ENCODE measurements around the gene DYNC2I2.
A peak's percentile ranks its signal among the peaks of the same experiment; 100 is the strongest.
"Not testable (repeated sequence)": the region's sequence is repeated elsewhere in the genome, so short reads cannot be mapped to it uniquely, and the experiment has no call there.

Gene DYNC2I2

DNA sequence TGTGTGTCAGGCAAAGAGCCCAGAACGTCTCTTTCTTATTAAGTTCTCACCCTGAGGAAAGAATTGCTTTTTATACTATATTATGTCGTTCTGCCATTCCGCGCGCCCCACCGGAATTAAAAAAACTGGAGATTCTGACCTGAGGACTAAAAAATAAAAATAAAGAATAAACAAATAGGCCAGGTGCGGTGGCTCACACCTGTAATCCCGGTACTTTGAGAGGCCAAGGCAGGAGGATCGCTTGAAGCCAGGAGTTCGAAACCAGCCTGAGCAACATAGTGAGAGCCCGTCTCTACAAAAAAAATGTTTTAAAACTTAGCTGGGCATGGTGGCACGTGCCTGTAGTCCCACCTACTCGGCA is 677 bp upstream of the DYNC2I2 start:
- peak overlapping the region; percentile 62 for H2BK120ac ChIP-seq (ENCODE audit: low read depth, low read length)
- H3K9ac ChIP-seq (ENCODE audit: low read length) = peak overlapping the region; percentile 87
- H3K79me1 ChIP-seq (ENCODE audit: low read length) = peaks cover 2% of the 10 kb centered on the region
- H3K4me1 ChIP-seq (ENCODE audit: control insufficient read depth, low read depth, low read length) = no peaks in the 10 kb centered on the region
- DNase-seq = no peak
- H3K4me3 ChIP-seq (ENCODE audit: low read length) = no peak overlapping the region
- peak overlapping the region; percentile 99 for H3K56ac ChIP-seq (ENCODE audit: low read length)
- H3K4me2 ChIP-seq (ENCODE audit: low read length) = no peak overlapping the region
- no peak overlapping the region for H3K4ac ChIP-seq (ENCODE audit: low read depth, low read length)
- peak overlapping the region; percentile 57 for H4K8ac ChIP-seq (ENCODE audit: low read depth, low read length)
- no peak overlapping the region for H2AK5ac ChIP-seq (ENCODE audit: low read length)
- H4K5ac ChIP-seq (ENCODE audit: low read length) = no peak overlapping the region
- H3K23ac ChIP-seq (ENCODE audit: low read length) = no peak overlapping the region
- no peak overlapping the region for H3K27ac ChIP-seq (ENCODE audit: low read depth, low read length)
- H3K79me2 ChIP-seq (ENCODE audit: control insufficient read depth, insufficient read depth, low read length) = no peaks in the 10 kb centered on the region
- H3K18ac ChIP-seq (ENCODE audit: low read length) = no peak overlapping the region
- no peaks in the 10 kb centered on the region for H3K27me3 ChIP-seq (ENCODE audit: insufficient read depth, low read length, poor library complexity)
- WGBS (ENCODE audit: extremely low coverage, insufficient coverage, low lambda C conversion rate) = no CpG with 5 or more reads among the region's 13 CpGs
- no peak overlapping the region for H2BK15ac ChIP-seq (replicated peaks; ENCODE audit: low read depth)
- no peaks in the 10 kb centered on the region for H3K36me3 ChIP-seq (ENCODE audit: control insufficient read depth, insufficient read depth, low read length)
- H2BK5ac ChIP-seq (ENCODE audit: low read length) = no peak overlapping the region

DNA sequence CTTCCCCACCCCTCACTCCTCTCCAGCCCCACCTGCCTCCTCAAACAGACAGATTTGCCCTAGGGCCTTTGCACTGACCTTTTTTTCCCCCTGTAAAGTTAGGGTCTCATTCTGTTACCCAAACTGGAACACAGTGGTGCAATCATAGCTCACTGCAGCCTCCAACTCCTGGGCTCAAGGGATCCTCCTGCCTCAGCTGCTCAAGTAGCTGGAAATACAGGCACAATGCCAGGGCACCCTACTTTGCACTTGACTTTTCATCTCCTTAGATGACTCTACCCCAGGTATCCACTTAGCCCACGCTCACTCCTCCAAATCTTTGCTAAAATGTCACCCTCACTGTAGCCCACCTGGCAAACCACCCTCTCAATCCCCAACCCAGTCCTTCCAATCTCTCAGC is 2.2 kb downstream of the DYNC2I2 start:
- Histone ChIP-seq H2BK5ac (ENCODE audit: low read length) (no peak overlapping the region), H3K4ac (ENCODE audit: low read depth, low read length) (no peak overlapping the region), H3K4me1 (ENCODE audit: control insufficient read depth, low read depth, low read length) (no peaks in the 10 kb centered on the region), H4K5ac (ENCODE audit: low read length) (no peak overlapping the region), H3K23ac (ENCODE audit: low read length) (no peak overlapping the region), H3K9ac (ENCODE audit: low read length) (no peak overlapping the region), H3K18ac (ENCODE audit: low read length) (no peak overlapping the region), H3K36me3 (ENCODE audit: control insufficient read depth, insufficient read depth, low read length) (no peaks in the 10 kb centered on the region), H3K27ac (ENCODE audit: low read depth, low read length) (no peak overlapping the region), H2BK120ac (ENCODE audit: low read depth, low read length) (no peak overlapping the region), H2AK5ac (ENCODE audit: low read length) (no peak overlapping the region), H3K79me1 (ENCODE audit: low read length) (peaks cover 2% of the 10 kb centered on the region), H3K56ac (ENCODE audit: low read length) (no peak overlapping the region), H4K8ac (ENCODE audit: low read depth, low read length) (no peak overlapping the region), H3K4me2 (ENCODE audit: low read length) (no peak overlapping the region), H3K4me3 (ENCODE audit: low read length) (no peak overlapping the region), H3K27me3 (ENCODE audit: insufficient read depth, low read length, poor library complexity) (no peaks in the 10 kb centered on the region), H2BK15ac (replicated peaks; ENCODE audit: low read depth) (no peak overlapping the region), H3K79me2 (ENCODE audit: control insufficient read depth, insufficient read depth, low read length) (no peaks in the 10 kb centered on the region)
- no CpG with 5 or more reads among the region's 1 CpG for WGBS (ENCODE audit: extremely low coverage, insufficient coverage, low lambda C conversion rate)
- DNase-seq = no peak

DNA sequence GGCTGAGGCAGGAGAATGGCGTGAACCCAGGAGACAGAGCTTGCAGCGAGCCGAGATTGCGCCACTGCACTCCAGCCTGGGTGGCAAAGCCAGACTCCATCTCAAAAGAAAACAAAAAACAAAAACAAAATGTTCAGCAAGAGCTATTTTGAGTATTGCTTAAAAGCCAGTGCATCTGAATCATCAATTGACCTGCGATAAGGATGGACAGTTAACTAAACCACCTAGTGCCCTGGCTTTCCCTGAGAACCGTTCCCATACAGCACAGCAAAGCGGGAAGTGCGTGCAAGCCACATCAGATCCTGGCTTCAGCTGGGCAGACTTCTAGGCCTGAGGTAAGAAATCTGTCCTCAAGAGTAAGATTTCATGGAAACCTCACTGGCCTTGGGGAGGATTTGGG is 2.7 kb downstream of the DYNC2I2 start:
- Histone ChIP-seq H3K27me3 (ENCODE audit: insufficient read depth, low read length, poor library complexity) (no peaks in the 10 kb centered on the region), H4K5ac (ENCODE audit: low read length) (no peak overlapping the region), H3K9ac (ENCODE audit: low read length) (no peak overlapping the region), H2BK5ac (ENCODE audit: low read length) (no peak overlapping the region), H3K79me1 (ENCODE audit: low read length) (peaks cover 2% of the 10 kb centered on the region), H3K4me3 (ENCODE audit: low read length) (no peak overlapping the region), H3K4me2 (ENCODE audit: low read length) (no peak overlapping the region), H3K27ac (ENCODE audit: low read depth, low read length) (no peak overlapping the region), H3K36me3 (ENCODE audit: control insufficient read depth, insufficient read depth, low read length) (no peaks in the 10 kb centered on the region), H2BK120ac (ENCODE audit: low read depth, low read length) (no peak overlapping the region), H3K4ac (ENCODE audit: low read depth, low read length) (no peak overlapping the region), H4K8ac (ENCODE audit: low read depth, low read length) (no peak overlapping the region), H2BK15ac (replicated peaks; ENCODE audit: low read depth) (no peak overlapping the region), H2AK5ac (ENCODE audit: low read length) (no peak overlapping the region), H3K4me1 (ENCODE audit: control insufficient read depth, low read depth, low read length) (no peaks in the 10 kb centered on the region), H3K23ac (ENCODE audit: low read length) (no peak overlapping the region), H3K79me2 (ENCODE audit: control insufficient read depth, insufficient read depth, low read length) (no peaks in the 10 kb centered on the region), H3K18ac (ENCODE audit: low read length) (no peak overlapping the region), H3K56ac (ENCODE audit: low read length) (peak overlapping the region; percentile 49)
- WGBS (ENCODE audit: extremely low coverage, insufficient coverage, low lambda C conversion rate) = no CpG with 5 or more reads among the region's 8 CpGs
- DNase-seq = no peak

DNA sequence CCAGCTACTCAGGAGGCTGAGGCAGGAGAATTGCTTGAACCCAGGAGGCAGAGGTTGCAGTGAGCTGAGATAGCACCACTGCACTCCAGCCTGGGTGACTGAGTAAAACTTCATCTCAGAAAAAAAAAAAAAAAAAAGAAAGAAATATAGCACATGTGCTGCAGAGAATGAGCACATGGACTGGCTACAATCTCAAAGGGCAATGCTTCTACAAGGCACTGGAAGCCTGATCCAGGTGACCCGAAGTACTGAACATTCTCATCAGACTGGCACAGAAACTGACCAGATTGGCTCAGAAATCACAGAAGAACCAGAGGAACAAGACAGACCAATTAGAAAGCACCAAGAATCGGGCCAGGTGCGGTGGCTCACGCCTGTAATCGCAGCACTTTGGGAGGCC is 4.8 kb downstream of the DYNC2I2 start:
- Histone ChIP-seq H3K23ac (ENCODE audit: low read length) (no peak overlapping the region), H3K36me3 (ENCODE audit: control insufficient read depth, insufficient read depth, low read length) (no peaks in the 10 kb centered on the region), H4K5ac (ENCODE audit: low read length) (no peak overlapping the region), H3K27me3 (ENCODE audit: insufficient read depth, low read length, poor library complexity) (no peaks in the 10 kb centered on the region), H3K18ac (ENCODE audit: low read length) (no peak overlapping the region), H3K27ac (ENCODE audit: low read depth, low read length) (no peak overlapping the region), H2BK15ac (replicated peaks; ENCODE audit: low read depth) (no peak overlapping the region), H3K9ac (ENCODE audit: low read length) (no peak overlapping the region), H3K4me3 (ENCODE audit: low read length) (no peak overlapping the region), H3K79me1 (ENCODE audit: low read length) (peaks cover 3% of the 10 kb centered on the region), H3K4ac (ENCODE audit: low read depth, low read length) (no peak overlapping the region), H3K79me2 (ENCODE audit: control insufficient read depth, insufficient read depth, low read length) (no peaks in the 10 kb centered on the region), H3K4me2 (ENCODE audit: low read length) (no peak overlapping the region), H2BK5ac (ENCODE audit: low read length) (no peak overlapping the region), H2BK120ac (ENCODE audit: low read depth, low read length) (no peak overlapping the region), H3K4me1 (ENCODE audit: control insufficient read depth, low read depth, low read length) (no peaks in the 10 kb centered on the region), H4K8ac (ENCODE audit: low read depth, low read length) (no peak overlapping the region), H3K56ac (ENCODE audit: low read length) (no peak overlapping the region), H2AK5ac (ENCODE audit: low read length) (no peak overlapping the region)
- WGBS (ENCODE audit: extremely low coverage, insufficient coverage, low lambda C conversion rate) = no CpG with 5 or more reads among the region's 5 CpGs
- no peak for DNase-seq

DNA sequence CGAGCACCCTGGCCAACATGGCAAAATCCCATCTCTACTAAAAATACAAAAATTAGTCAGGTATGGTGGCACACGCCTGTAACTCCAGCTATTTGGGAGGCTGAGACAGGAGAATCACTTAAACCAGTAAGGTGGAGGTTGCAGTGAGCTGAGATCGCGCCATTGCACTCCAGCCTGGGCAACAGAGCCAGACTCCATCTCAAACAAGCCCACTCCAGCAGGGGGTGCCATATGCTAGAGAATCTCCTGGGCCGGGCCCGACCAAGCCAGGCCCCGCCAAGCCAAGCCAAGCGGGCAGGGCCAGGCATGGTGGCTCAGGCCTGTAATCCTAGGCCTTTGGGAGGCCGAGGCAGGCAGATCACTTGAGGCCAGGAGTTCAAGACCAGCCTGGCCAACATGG is 8.4 kb downstream of the DYNC2I2 start:
- peak; percentile 65 for DNase-seq
- no CpG with 5 or more reads among the region's 9 CpGs for WGBS (ENCODE audit: extremely low coverage, insufficient coverage, low lambda C conversion rate)
- H3K27me3 ChIP-seq (ENCODE audit: insufficient read depth, low read length, poor library complexity); H3K36me3 ChIP-seq (ENCODE audit: control insufficient read depth, insufficient read depth, low read length); H2BK15ac ChIP-seq (replicated peaks; ENCODE audit: low read depth); H3K4me1 ChIP-seq (ENCODE audit: control insufficient read depth, low read depth, low read length); H3K79me1 ChIP-seq (ENCODE audit: low read length); H3K79me2 ChIP-seq (ENCODE audit: control insufficient read depth, insufficient read depth, low read length); H3K4me3 ChIP-seq (ENCODE audit: low read length); H3K18ac ChIP-seq (ENCODE audit: low read length); H2BK5ac ChIP-seq (ENCODE audit: low read length); H4K5ac ChIP-seq (ENCODE audit: low read length); H3K4ac ChIP-seq (ENCODE audit: low read depth, low read length); H3K27ac ChIP-seq (ENCODE audit: low read depth, low read length); H3K4me2 ChIP-seq (ENCODE audit: low read length); H3K9ac ChIP-seq (ENCODE audit: low read length); H2AK5ac ChIP-seq (ENCODE audit: low read length); H4K8ac ChIP-seq (ENCODE audit: low read depth, low read length); H3K56ac ChIP-seq (ENCODE audit: low read length); H2BK120ac ChIP-seq (ENCODE audit: low read depth, low read length); H3K23ac ChIP-seq (ENCODE audit: low read length): not testable (repeated sequence)

DNA sequence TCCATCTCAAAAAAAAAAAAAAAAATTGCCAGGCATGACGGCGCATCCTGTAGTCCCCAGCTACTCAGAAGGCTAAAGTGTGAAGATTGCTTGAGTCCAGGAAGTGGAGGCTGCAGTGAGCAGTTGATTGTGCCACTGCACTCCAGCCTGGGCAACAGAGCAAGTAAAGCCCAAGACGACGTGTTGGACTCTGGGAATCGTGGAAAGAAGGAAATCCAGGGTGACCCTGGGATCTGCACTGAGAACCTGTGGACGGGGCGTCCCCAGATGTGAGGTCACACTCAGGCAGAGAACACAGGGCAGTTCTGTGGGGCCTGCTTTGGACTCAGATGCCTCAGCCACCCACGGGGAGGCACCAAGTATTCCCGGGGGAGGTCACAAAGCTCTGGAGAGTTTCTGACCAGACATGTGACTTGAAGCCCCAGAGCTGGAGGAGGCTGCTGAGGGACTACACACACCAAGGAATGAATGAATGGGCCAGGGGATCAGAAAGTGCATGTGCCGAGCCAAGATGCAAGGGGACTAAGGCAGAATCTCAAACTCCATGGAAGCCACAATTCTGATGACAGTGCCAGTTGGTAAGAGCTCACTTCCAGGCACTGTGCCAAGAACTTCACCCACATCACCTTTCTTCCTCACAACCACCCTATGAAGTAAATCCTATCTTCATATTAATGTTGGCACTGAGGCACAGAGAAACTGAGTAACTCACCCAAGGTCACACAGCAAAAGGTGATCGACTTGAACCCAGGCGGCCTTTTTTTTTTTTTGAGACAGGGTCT is 12.9 kb downstream of the DYNC2I2 start:
- Histone ChIP-seq H3K79me2 (ENCODE audit: control insufficient read depth, insufficient read depth, low read length) (no peaks in the 10 kb centered on the region), H2BK5ac (ENCODE audit: low read length) (no peak overlapping the region), H3K4me2 (ENCODE audit: low read length) (no peak overlapping the region), H3K27me3 (ENCODE audit: insufficient read depth, low read length, poor library complexity) (no peaks in the 10 kb centered on the region), H3K79me1 (ENCODE audit: low read length) (no peaks in the 10 kb centered on the region), H3K9ac (ENCODE audit: low read length) (no peak overlapping the region), H3K27ac (ENCODE audit: low read depth, low read length) (no peak overlapping the region), H2BK15ac (replicated peaks; ENCODE audit: low read depth) (no peak overlapping the region), H3K23ac (ENCODE audit: low read length) (no peak overlapping the region), H3K56ac (ENCODE audit: low read length) (peak overlapping the region; percentile 34), H3K4me3 (ENCODE audit: low read length) (no peak overlapping the region), H3K18ac (ENCODE audit: low read length) (no peak overlapping the region), H4K8ac (ENCODE audit: low read depth, low read length) (no peak overlapping the region), H3K36me3 (ENCODE audit: control insufficient read depth, insufficient read depth, low read length) (peaks cover 2% of the 10 kb centered on the region), H2BK120ac (ENCODE audit: low read depth, low read length) (no peak overlapping the region), H3K4ac (ENCODE audit: low read depth, low read length) (no peak overlapping the region), H4K5ac (ENCODE audit: low read length) (no peak overlapping the region), H3K4me1 (ENCODE audit: control insufficient read depth, low read depth, low read length) (no peaks in the 10 kb centered on the region), H2AK5ac (ENCODE audit: low read length) (no peak overlapping the region)
- DNase-seq = no peak
- no CpG with 5 or more reads among the region's 12 CpGs for WGBS (ENCODE audit: extremely low coverage, insufficient coverage, low lambda C conversion rate)

Data from mesendoderm (in vitro differentiated cells).